K562 (cell line): ENCODE data around the gene GALNT7. TPM values are rescaled to one million over a fixed set of nuclear protein-coding genes. Genes with fewer than 3 reads are reported as not detected.

Source experiments
- ATF3 ChIP-seq, 2 experiments: fragments of 450-650 bp in 1 of 2; sonication (generic) in 1 of 2; formaldehyde crosslinking in 1 of 2; IDR thresholded peaks in 1 of 2; conservative IDR thresholded peaks in 1 of 2; 2 replicates each; pipeline versions ENCODE4 v1.6.1 to v1.8.1; 2016 to 2023; ENCODE audit warnings: mild to moderate bottlenecking in 2 of 2, moderate library complexity in 2 of 2, inconsistent platforms in 1 of 2, missing genetic modification reagents in 1 of 2
- ATF7 ChIP-seq: fragments of 450-650 bp; IDR thresholded peaks from 2 replicates; pipeline ENCODE4 v1.7.1; 2014; ENCODE audit warnings: mild to moderate bottlenecking, moderate library complexity
- EP400 ChIP-seq: fragments of 450-650 bp; IDR thresholded peaks from 2 replicates; pipeline ENCODE4 v1.6.1; 2017; ENCODE audit warnings: antibody characterized with exemption, mild to moderate bottlenecking, moderate library complexity
- MECOM ChIP-seq: fragments of 250-450 bp; sonication (Bioruptor Pico); IDR thresholded peaks from 2 replicates; pipeline ENCODE4 v1.8.0; 2022; ENCODE audit warnings: inconsistent platforms
- MNT ChIP-seq, 2 experiments: fragments of 450-650 bp; conservative IDR thresholded peaks; 2 replicates each; pipeline ENCODE4 v1.6.1; 2017; ENCODE audit warnings: mild to moderate bottlenecking in 2 of 2, moderate library complexity in 2 of 2
- NR2C1 ChIP-seq, 2 experiments: fragments of 450-650 bp; IDR thresholded peaks; 2 replicates each; pipeline ENCODE4 v1.6.1; 2017; ENCODE audit warnings: mild to moderate bottlenecking in 2 of 2, antibody characterized with exemption in 1 of 2, inconsistent platforms in 1 of 2, missing compliant biosample characterization in 1 of 2, missing genetic modification characterization in 1 of 2
- PRMT5 ChIP-seq: sonication (generic); formaldehyde crosslinking; IDR thresholded peaks from 2 replicates; pipeline ENCODE4 v1.5.0; 2020; ENCODE audit warnings: missing genetic modification reagents
- SETDB1 ChIP-seq: IDR thresholded peaks from one replicate; pipeline ENCODE4 v1.6.1; 2012; ENCODE audit warnings: low read length, control low read depth, inconsistent platforms
- SP1 ChIP-seq: sonication (generic); formaldehyde crosslinking; IDR thresholded peaks from 2 replicates; pipeline ENCODE4 v1.8.1; 2022; ENCODE audit warnings: mild to moderate bottlenecking, missing genetic modification reagents
- TBL1XR1 ChIP-seq, 2 experiments: IDR thresholded peaks; 2 replicates each; pipeline ENCODE4 v1.6.1; 2012; ENCODE audit warnings: improper control_type of control experiment in 2 of 2, low read length in 2 of 2, mild to moderate bottlenecking in 1 of 2
- TCF3 ChIP-seq: sonication (generic); formaldehyde crosslinking; IDR thresholded peaks from 2 replicates; pipeline ENCODE4 v1.4.0; 2020; ENCODE audit warnings: mild to moderate bottlenecking, missing genetic modification reagents
- TEAD2 ChIP-seq: fragments of 450-650 bp; IDR thresholded peaks from 2 replicates; pipeline ENCODE4 v1.6.1; 2016; ENCODE audit warnings: missing genetic modification characterization, control low read depth, missing compliant biosample characterization
- TEAD4 ChIP-seq, 2 experiments: sonication (generic) in 1 of 2; formaldehyde crosslinking in 1 of 2; IDR thresholded peaks; 2 replicates each; pipeline versions ENCODE4 v1.6.1 to v1.8.0; 2012 to 2022; ENCODE audit warnings: borderline replicate concordance in 1 of 2, inconsistent platforms in 1 of 2, low read length in 1 of 2, mild to moderate bottlenecking in 1 of 2, missing genetic modification reagents in 1 of 2
- ZFP36 ChIP-seq: fragments of 150-350 bp; IDR thresholded peaks from 2 replicates; pipeline ENCODE4 v1.6.1; 2018; ENCODE audit warnings: low read length, low read depth; ENCODE audit not compliant: partially characterized antibody
- ZNF318 ChIP-seq, 2 experiments: fragments of 450-650 bp; IDR thresholded peaks; 2 replicates each; pipeline ENCODE4 v1.6.1; 2016; ENCODE audit warnings: mild to moderate bottlenecking in 2 of 2, borderline replicate concordance in 1 of 2, low read depth in 1 of 2, moderate library complexity in 1 of 2
- ZZZ3 ChIP-seq: fragments of 450-650 bp; IDR thresholded peaks from 2 replicates; pipeline ENCODE4 v1.6.1; 2016; ENCODE audit warnings: antibody characterized with exemption, mild to moderate bottlenecking, moderate library complexity
- polyA plus RNA-seq, 8 experiments: library from polyadenylated mRNA; depleted of rRNA in 4 of 8; stranded (reverse) in 5 of 8; unstranded in 3 of 8; fragments of >200 nt; fragmentation: Nextera tagmentation in 2 of 8; fragmentation: Illumina TruSeq in 1 of 8; extraction: Ambion mirVana in 2 of 8; extraction: Trizol in 1 of 8; gene quantifications; 2 replicates each; pipeline versions ENCODE4 v1.2.1 to v1.2.3, GENCODE V29; 2011 to 2014; ENCODE audit warnings: inconsistent platforms in 1 of 8, missing spikeins in 1 of 8
- total RNA-seq, 7 experiments: library from RNA; depleted of rRNA in 6 of 7; stranded (reverse); fragments of >200 nt in 6 of 7; fragmentation: Illumina TruSeq in 2 of 7; extraction: Trizol in 2 of 7; gene quantifications; 2 replicates each; pipeline versions ENCODE4 v1.2.1 to v1.2.3, GENCODE V29; 2011 to 2021; ENCODE audit warnings: low replicate concordance in 1 of 7

The GALNT7 gene
- total and polyA plus RNA-seq, 9 of the 15 experiments (the other 6 are each of a cell fraction or from before 2014, with no cell fraction given): 16.7 to 38.7 (median 31.1) TPM

- TF ChIP-seq ZNF318 (IDR thresholded peaks at IDR 0.05; ENCODE audit: borderline replicate concordance in 1 of 2, low read depth in 1 of 2): no peak
- TF ChIP-seq SP1 (CRISPR knock-in tag): no peak
- TF ChIP-seq MNT (conservative IDR thresholded peaks at IDR 0.05): no peak
- no peak for TF ChIP-seq TEAD4 (IDR thresholded peaks at IDR 0.05; ENCODE audit: low read length)
- no peak for TF ChIP-seq TEAD4 (CRISPR knock-in tag; IDR thresholded peaks at IDR 0.05; ENCODE audit: borderline replicate concordance)
- TF ChIP-seq TCF3 (CRISPR knock-in tag): peak; percentile 50; the same call in 1 of the 2 replicates
- no peak for TF ChIP-seq ZZZ3
- peak; percentile 26; the same call in 1 of the 2 replicates for TF ChIP-seq ATF7
- TF ChIP-seq MECOM: no peak
- TF ChIP-seq TEAD2 (tag): no peak
- TF ChIP-seq TBL1XR1 (IDR thresholded peaks at IDR 0.05; ENCODE audit: low read length in 2 of 2): no peak
- TF ChIP-seq ATF3 (IDR thresholded peaks at IDR 0.05): peak; percentile 67; the same call in 1 of the 2 replicates
- no peak for TF ChIP-seq ATF3 (CRISPR knock-in tag; conservative IDR thresholded peaks at IDR 0.05)
- no peak for TF ChIP-seq SETDB1
- TF ChIP-seq NR2C1 (IDR thresholded peaks at IDR 0.05): no peak
- no peak for TF ChIP-seq NR2C1 (tag; IDR thresholded peaks at IDR 0.05)
- no peak for TF ChIP-seq PRMT5 (CRISPR knock-in tag)
- TF ChIP-seq ZFP36: no peak
- TF ChIP-seq EP400: 0 out of 2 replicates have a peak, but pooled peaks have one; percentile 35
Measured at GRCh38 chr4:173185847-173186510, 17.4 kb downstream of the GALNT7 start (continued).
